ENCODE data around the gene PIP4K2B.
A peak's percentile ranks its signal among the peaks of the same experiment; 100 is the strongest.

PIP4K2B gene

DNA sequence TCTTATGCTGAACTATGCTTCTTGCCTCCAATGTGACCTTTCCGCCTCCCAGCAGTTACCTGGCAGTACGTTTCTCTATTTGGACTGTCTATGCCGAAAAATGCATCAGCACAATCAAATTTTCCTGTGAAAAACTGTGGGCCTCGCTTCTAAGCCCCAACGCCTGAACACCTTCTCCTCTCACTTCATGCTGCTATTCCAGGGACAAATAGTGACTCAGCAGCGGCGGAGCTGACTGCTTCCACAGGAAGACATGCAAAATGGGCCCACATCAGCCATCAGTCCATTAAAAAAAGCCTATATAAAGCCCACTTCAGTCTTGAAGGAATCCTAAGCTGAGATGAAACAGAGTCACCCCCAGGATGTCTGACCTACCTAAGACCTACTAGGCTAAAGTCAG, 10.5 kb upstream of the PIP4K2B start:
- TF ChIP-seq, protein P1, sequence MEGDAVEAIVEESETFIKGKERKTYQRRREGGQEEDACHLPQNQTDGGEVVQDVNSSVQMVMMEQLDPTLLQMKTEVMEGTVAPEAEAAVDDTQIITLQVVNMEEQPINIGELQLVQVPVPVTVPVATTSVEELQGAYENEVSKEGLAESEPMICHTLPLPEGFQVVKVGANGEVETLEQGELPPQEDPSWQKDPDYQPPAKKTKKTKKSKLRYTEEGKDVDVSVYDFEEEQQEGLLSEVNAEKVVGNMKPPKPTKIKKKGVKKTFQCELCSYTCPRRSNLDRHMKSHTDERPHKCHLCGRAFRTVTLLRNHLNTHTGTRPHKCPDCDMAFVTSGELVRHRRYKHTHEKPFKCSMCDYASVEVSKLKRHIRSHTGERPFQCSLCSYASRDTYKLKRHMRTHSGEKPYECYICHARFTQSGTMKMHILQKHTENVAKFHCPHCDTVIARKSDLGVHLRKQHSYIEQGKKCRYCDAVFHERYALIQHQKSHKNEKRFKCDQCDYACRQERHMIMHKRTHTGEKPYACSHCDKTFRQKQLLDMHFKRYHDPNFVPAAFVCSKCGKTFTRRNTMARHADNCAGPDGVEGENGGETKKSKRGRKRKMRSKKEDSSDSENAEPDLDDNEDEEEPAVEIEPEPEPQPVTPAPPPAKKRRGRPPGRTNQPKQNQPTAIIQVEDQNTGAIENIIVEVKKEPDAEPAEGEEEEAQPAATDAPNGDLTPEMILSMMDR (IDR thresholded peaks at IDR 0.05; ENCODE audit: low read depth, low read length, missing control alignments): no peak
- DNase-seq (ENCODE audit: extremely low read depth, low read depth): no peak
- H3K4me3 ChIP-seq (replicated peaks; ENCODE audit: low read depth, low read length): no peak overlapping the region

DNA sequence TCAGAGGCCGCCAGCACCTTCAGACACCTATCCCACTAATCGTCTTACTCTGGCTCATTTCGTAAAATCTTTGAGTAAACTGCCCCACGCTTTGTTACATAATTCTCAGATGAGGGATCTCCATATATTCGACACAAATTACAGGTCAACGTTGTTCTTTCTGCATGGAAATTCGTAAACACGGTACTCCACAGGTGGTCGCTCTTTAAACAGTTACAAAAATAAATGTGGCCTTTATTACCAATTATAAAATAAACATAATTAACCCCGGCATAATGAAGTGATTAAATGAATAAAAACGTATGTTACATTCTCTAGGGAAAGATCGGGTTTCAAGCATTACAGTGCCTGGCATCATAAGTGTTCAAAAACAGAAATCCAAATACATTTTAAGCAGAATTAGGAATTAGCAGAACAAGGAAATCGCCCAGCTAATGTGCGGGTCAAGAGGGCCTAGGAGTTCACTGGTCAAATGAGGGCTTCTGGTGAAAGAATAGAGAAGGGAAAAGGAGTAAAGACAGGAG, 943 bp upstream of the PIP4K2B start:
- TF ChIP-seq, protein P1 (IDR thresholded peaks at IDR 0.05; ENCODE audit: low read depth, low read length, missing control alignments): no peak
- DNase-seq (ENCODE audit: extremely low read depth, low read depth): no peak
- H3K4me3 ChIP-seq (replicated peaks; ENCODE audit: low read depth, low read length): peak overlapping the region; percentile 74

DNA sequence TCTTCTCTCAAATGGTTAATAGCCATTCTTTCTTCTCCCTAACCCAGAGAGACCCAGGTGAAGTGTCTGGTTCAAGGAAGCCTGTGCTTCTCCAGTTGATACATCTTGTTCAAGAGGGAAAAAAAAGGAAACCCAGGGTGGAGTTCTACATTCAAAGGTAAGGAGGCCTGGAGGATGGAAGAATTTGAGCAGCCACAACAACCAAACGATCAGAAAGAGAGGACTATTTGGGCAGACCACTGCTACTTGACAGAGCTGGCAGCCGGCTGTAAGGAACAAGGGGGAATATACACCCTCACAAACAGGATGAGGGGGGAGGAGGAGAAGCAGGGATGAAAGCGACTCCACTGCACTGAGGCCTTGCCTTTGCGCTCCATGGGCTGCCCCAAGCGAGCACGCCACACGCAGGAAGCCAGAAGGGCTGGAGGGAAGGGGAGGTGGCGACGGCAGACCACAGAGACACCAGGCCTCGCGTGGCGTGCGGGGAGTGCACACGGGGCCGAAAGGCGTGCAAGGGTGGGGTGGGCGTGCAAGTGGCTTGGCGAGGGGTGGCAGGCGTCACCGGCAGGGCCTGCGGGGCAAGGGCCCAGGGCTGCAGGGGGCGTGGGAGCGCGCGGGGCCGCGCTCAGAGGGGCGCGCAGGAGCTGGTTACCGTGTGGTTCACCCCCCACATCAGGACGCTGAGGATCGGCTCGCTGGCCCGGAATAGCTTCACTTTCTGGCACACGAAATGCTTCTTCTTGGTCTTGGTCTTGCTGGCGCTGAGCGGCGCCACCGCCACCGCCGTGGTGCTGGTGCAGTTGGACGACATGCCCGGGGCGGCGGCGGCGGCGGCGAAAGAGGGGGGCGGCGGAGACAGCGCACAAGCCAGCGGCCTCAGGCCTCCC, 499 bp downstream of the PIP4K2B start:
- peak overlapping the region; percentile 74 for H3K4me3 ChIP-seq (replicated peaks; ENCODE audit: low read depth, low read length)
- no peak for DNase-seq (ENCODE audit: extremely low read depth, low read depth)
- TF ChIP-seq, protein P1 (IDR thresholded peaks at IDR 0.05; ENCODE audit: low read depth, low read length, missing control alignments): no peak

DNA sequence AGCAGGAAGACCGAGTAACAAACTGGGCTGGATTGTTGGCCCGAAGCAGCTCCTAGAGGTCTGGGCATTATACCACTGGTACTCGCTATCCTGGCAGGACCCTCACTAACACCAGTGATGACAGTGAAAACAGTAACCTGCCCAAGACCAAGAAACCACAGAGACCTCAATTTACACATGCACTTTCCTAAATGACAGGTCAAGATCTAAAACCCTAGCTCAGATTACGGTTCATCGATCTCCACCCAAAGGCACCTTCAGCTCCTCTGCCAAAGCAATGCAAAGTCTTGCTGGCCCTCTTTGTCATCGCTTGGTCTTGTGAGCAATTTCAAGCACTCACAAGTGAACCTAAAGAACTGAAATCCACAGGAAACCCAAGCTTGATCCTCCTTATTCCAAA, 1.5 kb downstream of the PIP4K2B start:
- DNase-seq (ENCODE audit: extremely low read depth, low read depth): no peak
- H3K4me3 ChIP-seq (replicated peaks; ENCODE audit: low read depth, low read length): peak overlapping the region; percentile 74
- TF ChIP-seq, protein P1 (IDR thresholded peaks at IDR 0.05; ENCODE audit: low read depth, low read length, missing control alignments): no peak

DNA sequence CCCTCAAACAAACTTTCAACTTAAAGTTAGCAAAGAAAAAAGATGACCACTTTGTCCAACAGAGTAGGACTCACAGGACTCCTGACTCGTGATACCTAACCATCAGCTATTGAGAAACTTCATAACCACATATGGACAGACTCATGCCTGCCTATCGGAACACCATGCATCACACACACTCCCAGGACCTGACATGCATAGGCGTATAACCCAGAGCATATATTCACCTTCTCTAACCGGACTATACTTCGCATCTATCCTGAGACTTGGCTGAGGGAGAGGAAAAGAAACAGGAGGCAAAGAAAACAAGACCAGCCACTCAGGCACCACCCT, 2.2 kb downstream of the PIP4K2B start:
- no peak for DNase-seq (ENCODE audit: extremely low read depth, low read depth)
- peak overlapping the region; percentile 74 for H3K4me3 ChIP-seq (replicated peaks; ENCODE audit: low read depth, low read length)
- TF ChIP-seq, protein P1 (IDR thresholded peaks at IDR 0.05; ENCODE audit: low read depth, low read length, missing control alignments): no peak

DNA sequence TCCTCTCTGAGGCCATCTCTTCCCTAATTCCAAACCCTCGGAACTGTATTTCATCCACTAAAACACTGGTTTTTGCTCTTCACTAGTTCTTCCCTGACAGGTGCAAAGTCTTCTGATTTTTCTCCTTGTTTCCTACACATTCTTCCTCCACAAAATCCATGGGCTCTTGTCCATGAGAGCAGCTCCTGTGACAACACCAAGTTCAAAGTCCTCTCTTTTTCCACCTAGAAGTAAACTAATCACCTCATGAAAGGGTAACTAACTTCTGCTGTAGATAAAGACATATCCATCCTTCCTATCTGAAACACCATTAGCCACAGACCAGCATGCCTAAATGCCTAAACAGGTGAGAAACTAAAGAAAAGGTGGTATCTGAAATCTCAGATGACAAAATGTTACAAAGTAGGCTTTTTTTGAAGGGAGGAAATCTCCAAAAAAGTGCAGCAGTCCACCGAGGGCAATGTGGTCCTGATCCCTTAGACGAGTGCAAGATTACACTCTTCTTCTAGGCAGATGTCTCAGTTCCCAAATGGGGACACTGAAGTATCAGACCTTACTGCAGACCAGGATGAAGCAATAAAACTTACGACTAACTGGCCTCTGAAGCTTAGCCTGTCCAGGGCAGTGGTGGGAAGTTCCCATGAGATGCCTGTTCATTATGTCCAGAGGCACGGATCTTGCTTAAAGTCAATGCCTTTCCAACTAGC, 2.8 kb downstream of the PIP4K2B start:
- TF ChIP-seq, protein P1 (IDR thresholded peaks at IDR 0.05; ENCODE audit: low read depth, low read length, missing control alignments): no peak
- DNase-seq (ENCODE audit: extremely low read depth, low read depth): no peak
- peak overlapping the region; percentile 74 for H3K4me3 ChIP-seq (replicated peaks; ENCODE audit: low read depth, low read length)
